Measurements from ENCODE around the gene ZNF593. TPM values are rescaled to one million over a fixed set of nuclear protein-coding genes. Genes with fewer than 3 reads are reported as not detected.

Gene ZNF593
- total and polyA plus RNA-seq, 2 donors (not counting 1 experiment from before 2014, with no cell fraction given) = 10.7 to 60.0 TPM

DNA sequence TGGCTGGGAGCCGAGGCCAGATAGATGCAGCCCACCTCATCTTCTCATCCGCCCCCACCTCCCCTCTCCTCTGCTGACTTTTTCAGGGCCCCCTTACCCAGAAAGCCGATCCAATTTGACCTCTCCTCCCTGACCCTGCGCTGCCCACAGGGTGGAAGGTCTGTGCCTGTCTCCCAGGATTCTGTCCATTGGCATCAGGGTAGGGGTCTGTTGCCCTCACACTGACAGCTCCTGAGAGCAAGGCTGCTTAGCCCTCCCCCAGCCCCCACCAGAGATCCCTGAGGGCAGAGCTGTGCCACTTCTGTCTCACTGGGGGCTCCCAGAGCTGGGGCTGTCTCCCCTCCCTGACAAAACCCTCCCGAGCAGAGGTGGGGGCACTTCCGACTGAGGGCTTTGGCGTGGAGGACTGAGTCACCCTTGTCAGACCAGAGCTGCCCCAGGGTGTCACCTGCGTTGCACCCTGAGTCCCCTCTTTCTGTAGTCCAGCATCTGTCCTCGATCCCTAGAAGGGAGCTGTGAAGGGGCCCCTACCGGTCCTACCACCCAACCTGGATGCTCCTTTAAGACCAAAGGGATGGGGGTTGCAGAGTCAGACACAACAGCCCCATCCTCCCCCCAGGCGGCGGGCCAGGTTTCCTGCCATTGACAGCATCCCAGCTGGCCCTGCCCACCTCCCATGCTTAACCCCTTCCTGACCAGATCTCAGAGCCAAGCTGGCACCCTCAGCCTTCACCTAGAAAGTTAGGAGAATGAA, 13.2 kb upstream of the ZNF593 start:
- CTCF ChIA-PET = interaction anchor here (1.4 to 4.3 kb wide), 3 partner anchors 12 to 52 kb away, joined by 4 to 31 read pairs (median 10); partner anchors contain the start of genes C1orf232 and ZNF593
- H3K4me3 Mint-ChIP-seq = no peak overlapping the region
- DNase-seq = no peak
- Histone ChIP-seq H3K27ac (ENCODE audit: low read length in 2 of 2) (no peak overlapping the region), H3K9me3 (ENCODE audit: control extremely low read depth in 1 of 3, control insufficient read depth in 2 of 3, insufficient read depth in 1 of 3, low read length in 2 of 3) (peaks cover 0 to 3% (median 0%) of the 10 kb centered on the region in 3 donors), H3K36me3 (replicated peaks in 1 of 2; ENCODE audit: control extremely low read depth in 1 of 2, control insufficient read depth in 1 of 2, extremely low read depth in 1 of 2, insufficient read depth in 2 of 2, low read length in 1 of 2) (no peaks in the 10 kb centered on the region), H4K20me1 (ENCODE audit: control insufficient read depth, insufficient read depth, low read length, poor library complexity, severe bottlenecking) (no peaks in the 10 kb centered on the region), H3K9ac (ENCODE audit: low read length) (no peak overlapping the region), H3K79me2 (ENCODE audit: control insufficient read depth, insufficient read depth, low read length) (no peaks in the 10 kb centered on the region), H3K4me3 (ENCODE audit: control extremely low read depth in 1 of 5, extremely low read depth in 1 of 5, insufficient read depth in 1 of 5, low read depth in 2 of 5, low read length in 4 of 5) (no peak overlapping the region), H3K4me1 (ENCODE audit: control insufficient read depth in 2 of 2, insufficient read depth in 2 of 2, low read length in 2 of 2) (peaks cover 12 to 13% of the 10 kb centered on the region in 2 donors), H3K4me2 (replicated peaks; ENCODE audit: low read depth, low read length, poor library complexity, severe bottlenecking) (no peak overlapping the region), H3K27me3 (replicated peaks in 1 of 4; ENCODE audit: control extremely low read depth in 1 of 4, control insufficient read depth in 3 of 4, insufficient read depth in 4 of 4, low read length in 3 of 4) (peaks cover 0 to 54% (median 17%) of the 10 kb centered on the region in 4 experiments), H2AFZ (ENCODE audit: insufficient read depth, low read depth, low read length, poor library complexity, severe bottlenecking) (no peak overlapping the region)
- POLR2A ChIA-PET = no interaction called here
- no peak for TF ChIP-seq EZH2 (IDR thresholded peaks at IDR 0.05; ENCODE audit: borderline replicate concordance, insufficient read depth, low read depth, low read length, poor library complexity, severe bottlenecking)
- TF ChIP-seq, protein P1, sequence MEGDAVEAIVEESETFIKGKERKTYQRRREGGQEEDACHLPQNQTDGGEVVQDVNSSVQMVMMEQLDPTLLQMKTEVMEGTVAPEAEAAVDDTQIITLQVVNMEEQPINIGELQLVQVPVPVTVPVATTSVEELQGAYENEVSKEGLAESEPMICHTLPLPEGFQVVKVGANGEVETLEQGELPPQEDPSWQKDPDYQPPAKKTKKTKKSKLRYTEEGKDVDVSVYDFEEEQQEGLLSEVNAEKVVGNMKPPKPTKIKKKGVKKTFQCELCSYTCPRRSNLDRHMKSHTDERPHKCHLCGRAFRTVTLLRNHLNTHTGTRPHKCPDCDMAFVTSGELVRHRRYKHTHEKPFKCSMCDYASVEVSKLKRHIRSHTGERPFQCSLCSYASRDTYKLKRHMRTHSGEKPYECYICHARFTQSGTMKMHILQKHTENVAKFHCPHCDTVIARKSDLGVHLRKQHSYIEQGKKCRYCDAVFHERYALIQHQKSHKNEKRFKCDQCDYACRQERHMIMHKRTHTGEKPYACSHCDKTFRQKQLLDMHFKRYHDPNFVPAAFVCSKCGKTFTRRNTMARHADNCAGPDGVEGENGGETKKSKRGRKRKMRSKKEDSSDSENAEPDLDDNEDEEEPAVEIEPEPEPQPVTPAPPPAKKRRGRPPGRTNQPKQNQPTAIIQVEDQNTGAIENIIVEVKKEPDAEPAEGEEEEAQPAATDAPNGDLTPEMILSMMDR (IDR thresholded peaks at IDR 0.05) = no peak
- intact Hi-C loops (cut with micrococcal nuclease) = no loop called here
- ATAC-seq (ENCODE audit: low read depth) = no peak
- H3K9me3 Mint-ChIP-seq (ENCODE audit: insufficient read depth) = no peaks in the 10 kb centered on the region
- peaks cover 2% of the 10 kb centered on the region for H3K4me1 Mint-ChIP-seq
- WGBS (ENCODE audit: insufficient coverage) = 7% methylated on average over 10 of the region's 12 CpGs
- H3K27ac Mint-ChIP-seq = no peak overlapping the region
- peaks cover 46% of the 10 kb centered on the region for H3K27me3 Mint-ChIP-seq
